WTC11 (cell line): ENCODE results near the gene RASGRP4. TPM values are rescaled to one million over a fixed set of nuclear protein-coding genes. Genes with fewer than 3 reads are reported as not detected.

Source experiments
- ATAC-seq: fragments of 200-7000 bp; cut with Tn5 transposase; 2 replicates; pipeline ENCODE4 v1.10.0; 2021; ENCODE audit warnings: mild to moderate bottlenecking, moderate library complexity
- CTCF ChIA-PET: fragments of 300-600 bp; sonication (Branson Sonifier 250); formaldehyde crosslinking; loops from one replicate; lab custom pipeline; 2021; ENCODE audit warnings: antibody characterized with exemption; lab: Charles Lee
- POLR2A ChIA-PET: fragments of 350-600 bp; sonication (Branson Sonifier 250); formaldehyde crosslinking; loops from one replicate; lab custom pipeline; 2021; ENCODE audit warnings: antibody characterized with exemption; lab: Charles Lee
- DNase-seq: peaks from one replicate; pipeline ENCODE4 v3.0.0; 2021; ENCODE audit warnings: low spot score
- H3K27ac Mint-ChIP-seq: 2 replicates; pipeline ENCODE4 v1.8.0; 2021; ENCODE audit warnings: mixed read lengths
- H3K27me3 Mint-ChIP-seq: 2 replicates; pipeline ENCODE4 v1.8.0; 2021; ENCODE audit warnings: low read depth, mild to moderate bottlenecking, moderate library complexity, mixed read lengths
- H3K36me3 Mint-ChIP-seq: 2 replicates; pipeline ENCODE4 v1.8.0; 2021; ENCODE audit warnings: mixed read lengths
- H3K4me1 Mint-ChIP-seq: 2 replicates; pipeline ENCODE4 v1.8.0; 2022; ENCODE audit warnings: mixed read lengths
- H3K4me3 Mint-ChIP-seq: 2 replicates; pipeline ENCODE4 v1.8.0; 2021; ENCODE audit warnings: mild to moderate bottlenecking, moderate library complexity, mixed read lengths
- H3K9me3 Mint-ChIP-seq: 2 replicates; pipeline ENCODE4 v1.8.0; 2021; ENCODE audit warnings: mixed read lengths
- ATF2 ChIP-seq: sonication (generic); formaldehyde crosslinking; IDR thresholded peaks from 2 replicates; pipeline ENCODE4 v1.8.1; 2022; ENCODE audit warnings: low read depth, missing genetic modification reagents, borderline replicate concordance
- CBFB ChIP-seq: sonication (generic); formaldehyde crosslinking; IDR thresholded peaks from 2 replicates; pipeline ENCODE4 v1.8.1; 2022; ENCODE audit warnings: mild to moderate bottlenecking, low read depth, missing genetic modification reagents
- ESRRA ChIP-seq: sonication (generic); formaldehyde crosslinking; IDR thresholded peaks from 2 replicates; pipeline ENCODE4 v1.8.1; 2022; ENCODE audit warnings: mild to moderate bottlenecking, missing genetic modification reagents, borderline replicate concordance
- HMGA2 ChIP-seq: fragments of 250-450 bp; sonication (Bioruptor Pico); IDR thresholded peaks from 2 replicates; pipeline ENCODE4 v1.4.0; 2021; ENCODE audit warnings: mild to moderate bottlenecking, moderate library complexity
- JUN ChIP-seq: sonication (generic); formaldehyde crosslinking; IDR thresholded peaks from 2 replicates; pipeline ENCODE4 v1.8.0; 2023; ENCODE audit warnings: mild to moderate bottlenecking, missing genetic modification reagents
- MYBL2 ChIP-seq: sonication (generic); formaldehyde crosslinking; IDR thresholded peaks from 2 replicates; pipeline ENCODE4 v1.8.1; 2023; ENCODE audit warnings: mild to moderate bottlenecking, moderate library complexity, missing genetic modification reagents
- NFE2L1 ChIP-seq: sonication (generic); formaldehyde crosslinking; IDR thresholded peaks from 2 replicates; pipeline ENCODE4 v1.8.1; 2023; ENCODE audit warnings: missing genetic modification reagents
- NR1H2 ChIP-seq: sonication (generic); formaldehyde crosslinking; IDR thresholded peaks from 2 replicates; pipeline ENCODE4 v1.9.0; 2021; ENCODE audit warnings: mild to moderate bottlenecking, moderate library complexity, missing genetic modification reagents
- OVOL2 ChIP-seq: fragments of 250-450 bp; sonication (Bioruptor Pico); IDR thresholded peaks from 2 replicates; pipeline ENCODE4 v1.9.0; 2021; ENCODE audit warnings: mild to moderate bottlenecking, borderline replicate concordance
- PREB ChIP-seq: sonication (generic); formaldehyde crosslinking; IDR thresholded peaks from 2 replicates; pipeline ENCODE4 v1.8.1; 2022; ENCODE audit warnings: mild to moderate bottlenecking, missing genetic modification reagents, moderate library complexity, borderline replicate concordance
- RELA ChIP-seq: sonication (generic); formaldehyde crosslinking; IDR thresholded peaks from 2 replicates; pipeline ENCODE4 v1.8.1; 2022; ENCODE audit warnings: missing genetic modification reagents, mild to moderate bottlenecking, borderline replicate concordance
- SMAD3 ChIP-seq: sonication (generic); formaldehyde crosslinking; IDR thresholded peaks from 2 replicates; pipeline ENCODE4 v1.8.0; 2022; ENCODE audit warnings: missing genetic modification reagents, mild to moderate bottlenecking, borderline replicate concordance
- SMAD4 ChIP-seq: sonication (generic); formaldehyde crosslinking; IDR thresholded peaks from 2 replicates; pipeline ENCODE4 v1.8.0; 2022; ENCODE audit warnings: mild to moderate bottlenecking, missing genetic modification reagents
- SP1 ChIP-seq: sonication (generic); formaldehyde crosslinking; conservative IDR thresholded peaks from 2 replicates; pipeline ENCODE4 v1.8.1; 2022; ENCODE audit warnings: missing genetic modification reagents
- TP53 ChIP-seq: sonication (generic); formaldehyde crosslinking; IDR thresholded peaks from 2 replicates; pipeline ENCODE4 v1.8.1; 2023; ENCODE audit warnings: mild to moderate bottlenecking, missing genetic modification reagents
- USF1 ChIP-seq: sonication (generic); formaldehyde crosslinking; IDR thresholded peaks from 2 replicates; pipeline ENCODE4 v1.8.0; 2022; ENCODE audit warnings: mild to moderate bottlenecking, missing genetic modification reagents
- ZBTB43 ChIP-seq: sonication (generic); formaldehyde crosslinking; IDR thresholded peaks from 2 replicates; pipeline ENCODE4 v1.8.1; 2023; ENCODE audit warnings: mild to moderate bottlenecking, missing genetic modification reagents
- ZNF416 ChIP-seq: fragments of 250-450 bp; sonication (Bioruptor Pico); IDR thresholded peaks from 2 replicates; pipeline ENCODE4 v1.9.0; 2021; ENCODE audit warnings: mild to moderate bottlenecking, inconsistent platforms
- ZNF425 ChIP-seq: fragments of 250-450 bp; sonication (Bioruptor Pico); conservative IDR thresholded peaks from 2 replicates; pipeline ENCODE4 v1.9.0; 2021; ENCODE audit warnings: mild to moderate bottlenecking
- total RNA-seq: library from RNA; stranded (reverse); gene quantifications from 3 replicates; pipeline ENCODE4 v1.2.3, GENCODE V29; 2021
- TF ChIP-seq, protein P1 (sequence below): sonication (generic); formaldehyde crosslinking; IDR thresholded peaks from 2 replicates; pipeline ENCODE4 v1.8.0; 2022; ENCODE audit warnings: mild to moderate bottlenecking, missing genetic modification reagents
- TF ChIP-seq, protein P2 (sequence below): sonication (generic); formaldehyde crosslinking; conservative IDR thresholded peaks from 2 replicates; pipeline ENCODE4 v1.8.1; 2023; ENCODE audit warnings: mild to moderate bottlenecking, low read depth, missing genetic modification reagents, moderate library complexity
- TF ChIP-seq, protein P3 (sequence below): sonication (generic); formaldehyde crosslinking; IDR thresholded peaks from 2 replicates; pipeline ENCODE4 v1.8.1; 2022; ENCODE audit warnings: mild to moderate bottlenecking, moderate library complexity, missing genetic modification reagents

Gene RASGRP4
- total RNA-seq, 1 experiment from 2014 or later, result 2.5 TPM

- no peak overlapping the region for H3K27ac Mint-ChIP-seq
- TF ChIP-seq ZBTB43 (no peak), OVOL2 (CRISPR knock-in tag) (no peak), HMGA2 (CRISPR knock-in tag) (no peak), USF1 (CRISPR knock-in tag) (no peak)
- TF ChIP-seq, protein P1, sequence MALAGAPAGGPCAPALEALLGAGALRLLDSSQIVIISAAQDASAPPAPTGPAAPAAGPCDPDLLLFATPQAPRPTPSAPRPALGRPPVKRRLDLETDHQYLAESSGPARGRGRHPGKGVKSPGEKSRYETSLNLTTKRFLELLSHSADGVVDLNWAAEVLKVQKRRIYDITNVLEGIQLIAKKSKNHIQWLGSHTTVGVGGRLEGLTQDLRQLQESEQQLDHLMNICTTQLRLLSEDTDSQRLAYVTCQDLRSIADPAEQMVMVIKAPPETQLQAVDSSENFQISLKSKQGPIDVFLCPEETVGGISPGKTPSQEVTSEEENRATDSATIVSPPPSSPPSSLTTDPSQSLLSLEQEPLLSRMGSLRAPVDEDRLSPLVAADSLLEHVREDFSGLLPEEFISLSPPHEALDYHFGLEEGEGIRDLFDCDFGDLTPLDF, result no peak
- CTCF ChIA-PET, result no interaction called here
- no peaks in the 10 kb centered on the region for H3K9me3 Mint-ChIP-seq
- H3K27me3 Mint-ChIP-seq, result no peaks in the 10 kb centered on the region
- H3K36me3 Mint-ChIP-seq, result peaks cover 33% of the 10 kb centered on the region
- H3K4me1 Mint-ChIP-seq, result peaks cover 13% of the 10 kb centered on the region
- H3K4me3 Mint-ChIP-seq, result no peak overlapping the region
- DNase-seq (no peak), ATAC-seq (no peak)
- POLR2A ChIA-PET, result no interaction called here
These were observed 18.0 kb upstream of the RASGRP4 start for GRCh38 chr19:38444026-38444425.

DNA sequence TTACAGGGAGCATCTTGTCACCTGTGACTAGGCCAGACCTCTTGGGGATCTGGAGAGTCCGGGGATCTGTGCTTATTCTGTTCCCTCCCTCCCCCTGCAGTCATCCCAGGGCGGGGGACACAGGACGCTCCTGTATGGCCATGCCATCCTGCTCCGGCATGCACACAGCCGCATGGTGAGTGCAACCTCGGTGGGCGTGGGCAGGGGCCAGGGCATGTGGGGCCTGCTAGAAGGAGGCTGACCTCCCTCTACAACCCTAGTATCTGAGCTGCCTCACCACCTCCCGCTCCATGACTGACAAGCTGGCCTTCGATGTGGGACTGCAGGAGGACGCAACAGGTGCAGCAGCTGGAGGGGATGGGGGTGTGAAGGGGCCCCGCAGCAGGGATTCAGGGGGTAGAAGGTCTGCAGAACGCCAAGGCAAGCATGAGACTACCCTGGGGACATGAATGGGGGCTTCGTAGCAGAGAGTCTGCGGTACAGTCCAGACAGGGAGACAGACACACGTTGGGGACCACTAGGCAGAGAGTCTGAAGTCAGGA, 17.5 kb upstream of the RASGRP4 start:
- Mint-ChIP-seq H3K9me3 (no peaks in the 10 kb centered on the region), H3K4me3 (no peak overlapping the region), H3K4me1 (peaks cover 13% of the 10 kb centered on the region)
- POLR2A ChIA-PET, result no interaction called here
- no peak for ATAC-seq
- no peak for TF ChIP-seq RELA
- TF ChIP-seq MYBL2 (CRISPR knock-in tag), result no peak
- no peak for TF ChIP-seq CBFB (CRISPR knock-in tag)
- no peak for TF ChIP-seq ESRRA (CRISPR knock-in tag)
- TF ChIP-seq SMAD3 (CRISPR knock-in tag), result no peak
- TF ChIP-seq SMAD4 (CRISPR knock-in tag), result no peak
- no peak for TF ChIP-seq TP53
- TF ChIP-seq NR1H2 (CRISPR knock-in tag), result no peak
- no peak for TF ChIP-seq ATF2 (CRISPR knock-in tag)
- TF ChIP-seq SP1 (CRISPR knock-in tag), result no peak
- TF ChIP-seq, all 79 proteins: peak for 0
- no peak for DNase-seq
- CTCF ChIA-PET, result no interaction called here
- H3K36me3 Mint-ChIP-seq, result peaks cover 28% of the 10 kb centered on the region
- H3K27ac Mint-ChIP-seq, result no peak overlapping the region
- no peaks in the 10 kb centered on the region for H3K27me3 Mint-ChIP-seq

DNA sequence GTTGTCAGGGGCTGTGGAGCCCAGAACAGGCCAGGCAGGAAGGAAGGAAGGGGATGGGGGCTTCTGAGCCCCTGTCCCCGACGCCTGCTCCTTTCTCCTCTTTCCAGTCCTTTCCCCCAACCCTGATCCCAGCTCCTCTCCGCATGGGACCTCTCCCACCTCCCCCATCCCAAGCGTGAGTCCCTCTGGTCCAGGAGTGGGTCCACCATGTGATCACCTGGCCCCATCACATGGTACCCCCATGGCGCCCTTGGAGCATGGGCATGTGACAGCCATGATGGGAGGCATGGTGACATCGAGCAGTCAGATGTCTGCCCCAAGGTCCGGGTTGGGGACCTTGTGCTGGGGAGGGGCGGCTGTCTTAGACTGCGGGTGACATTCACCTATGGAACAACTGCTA, 16.7 kb upstream of the RASGRP4 start:
- Mint-ChIP-seq H3K9me3 (no peaks in the 10 kb centered on the region), H3K36me3 (peaks cover 27% of the 10 kb centered on the region), H3K4me1 (peaks cover 13% of the 10 kb centered on the region), H3K27ac (no peak overlapping the region; the same call in 1 of the 2 replicates), H3K4me3 (no peak overlapping the region), H3K27me3 (no peaks in the 10 kb centered on the region)
- ATAC-seq (no peak), DNase-seq (no peak)
- TF ChIP-seq, protein P2, sequence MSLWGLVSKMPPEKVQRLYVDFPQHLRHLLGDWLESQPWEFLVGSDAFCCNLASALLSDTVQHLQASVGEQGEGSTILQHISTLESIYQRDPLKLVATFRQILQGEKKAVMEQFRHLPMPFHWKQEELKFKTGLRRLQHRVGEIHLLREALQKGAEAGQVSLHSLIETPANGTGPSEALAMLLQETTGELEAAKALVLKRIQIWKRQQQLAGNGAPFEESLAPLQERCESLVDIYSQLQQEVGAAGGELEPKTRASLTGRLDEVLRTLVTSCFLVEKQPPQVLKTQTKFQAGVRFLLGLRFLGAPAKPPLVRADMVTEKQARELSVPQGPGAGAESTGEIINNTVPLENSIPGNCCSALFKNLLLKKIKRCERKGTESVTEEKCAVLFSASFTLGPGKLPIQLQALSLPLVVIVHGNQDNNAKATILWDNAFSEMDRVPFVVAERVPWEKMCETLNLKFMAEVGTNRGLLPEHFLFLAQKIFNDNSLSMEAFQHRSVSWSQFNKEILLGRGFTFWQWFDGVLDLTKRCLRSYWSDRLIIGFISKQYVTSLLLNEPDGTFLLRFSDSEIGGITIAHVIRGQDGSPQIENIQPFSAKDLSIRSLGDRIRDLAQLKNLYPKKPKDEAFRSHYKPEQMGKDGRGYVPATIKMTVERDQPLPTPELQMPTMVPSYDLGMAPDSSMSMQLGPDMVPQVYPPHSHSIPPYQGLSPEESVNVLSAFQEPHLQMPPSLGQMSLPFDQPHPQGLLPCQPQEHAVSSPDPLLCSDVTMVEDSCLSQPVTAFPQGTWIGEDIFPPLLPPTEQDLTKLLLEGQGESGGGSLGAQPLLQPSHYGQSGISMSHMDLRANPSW (CRISPR knock-in tag), result no peak
- no peak for TF ChIP-seq NFE2L1
- no peak for TF ChIP-seq ZNF425 (CRISPR knock-in tag)
- no peak for TF ChIP-seq JUN
- TF ChIP-seq SMAD4 (CRISPR knock-in tag), result no peak
- TF ChIP-seq PREB (CRISPR knock-in tag), result no peak
- TF ChIP-seq ZNF416, result no peak
- TF ChIP-seq, protein P3, sequence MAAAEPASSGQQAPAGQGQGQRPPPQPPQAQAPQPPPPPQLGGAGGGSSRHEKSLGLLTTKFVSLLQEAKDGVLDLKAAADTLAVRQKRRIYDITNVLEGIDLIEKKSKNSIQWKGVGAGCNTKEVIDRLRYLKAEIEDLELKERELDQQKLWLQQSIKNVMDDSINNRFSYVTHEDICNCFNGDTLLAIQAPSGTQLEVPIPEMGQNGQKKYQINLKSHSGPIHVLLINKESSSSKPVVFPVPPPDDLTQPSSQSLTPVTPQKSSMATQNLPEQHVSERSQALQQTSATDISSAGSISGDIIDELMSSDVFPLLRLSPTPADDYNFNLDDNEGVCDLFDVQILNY (CRISPR knock-in tag), result no peak
- ChIA-PET CTCF (no interaction called here), POLR2A (no interaction called here)
